ENCODE measurements around the gene ZBTB20.

ZBTB20 gene

GRCh38 chr3:115022835-115023398 lies 124.2 kb downstream of the ZBTB20 start:
- H3K4me3 Mint-ChIP-seq: no peak overlapping the region
- H3K36me3 Mint-ChIP-seq: no peaks in the 10 kb centered on the region
- no peak for ATAC-seq
- H3K9me3 Mint-ChIP-seq: no peaks in the 10 kb centered on the region
- no peak overlapping the region for H3K27ac Mint-ChIP-seq
- no peak for DNase-seq (ENCODE audit: low spot score in 2 of 2)
- peaks cover 6% of the 10 kb centered on the region for H3K4me1 Mint-ChIP-seq

- Mint-ChIP-seq H3K9me3 (no peaks in the 10 kb centered on the region), H3K27ac (no peak overlapping the region), H3K36me3 (no peaks in the 10 kb centered on the region), H3K4me3 (no peak overlapping the region), H3K4me1 (peaks cover 6% of the 10 kb centered on the region)
- no peak for ATAC-seq
- no peak for DNase-seq (ENCODE audit: low spot score in 2 of 2)
These were observed 124.9 kb downstream of the ZBTB20 start for GRCh38 chr3:115022199-115022598.

GRCh38 chr3:115021061-115021460 lies 126.0 kb downstream of the ZBTB20 start:
- no peak for ATAC-seq

GRCh38 chr3:115019900-115020299 lies 127.2 kb downstream of the ZBTB20 start:
- DNase-seq (ENCODE audit: low spot score in 2 of 2) (no peak), ATAC-seq (no peak)
- H3K4me1 Mint-ChIP-seq: peaks cover 6% of the 10 kb centered on the region
- no peak overlapping the region for H3K4me3 Mint-ChIP-seq
- H3K9me3 Mint-ChIP-seq: peaks cover 10% of the 10 kb centered on the region
- no peak overlapping the region for H3K27ac Mint-ChIP-seq
- H3K36me3 Mint-ChIP-seq: no peaks in the 10 kb centered on the region

More at GRCh38 chr3:115021061-115021460, 126.0 kb downstream of the ZBTB20 start:
- Mint-ChIP-seq H3K4me1 (peaks cover 6% of the 10 kb centered on the region), H3K36me3 (no peaks in the 10 kb centered on the region), H3K9me3 (peaks cover 7% of the 10 kb centered on the region), H3K4me3 (no peak overlapping the region), H3K27ac (no peak overlapping the region)
- no peak for DNase-seq (ENCODE audit: low spot score in 2 of 2)

GRCh38 chr3:115018694-115019093 lies 128.4 kb downstream of the ZBTB20 start:
- H3K4me3 Mint-ChIP-seq: no peak overlapping the region
- H3K4me1 Mint-ChIP-seq: peaks cover 6% of the 10 kb centered on the region
- peaks cover 10% of the 10 kb centered on the region for H3K9me3 Mint-ChIP-seq
- no peak overlapping the region for H3K27ac Mint-ChIP-seq
- H3K36me3 Mint-ChIP-seq: no peaks in the 10 kb centered on the region
- ATAC-seq: no peak
- no peak for DNase-seq (ENCODE audit: low spot score in 2 of 2)

GRCh38 chr3:115007966-115008365 lies 139.1 kb downstream of the ZBTB20 start:
- Mint-ChIP-seq H3K36me3 (no peaks in the 10 kb centered on the region), H3K9me3 (peaks cover 12% of the 10 kb centered on the region), H3K4me3 (no peak overlapping the region)

GRCh38 chr3:115004201-115005140 lies 142.6 kb downstream of the ZBTB20 start:
- Mint-ChIP-seq H3K9me3 (no peaks in the 10 kb centered on the region), H3K27ac (no peak overlapping the region), H3K4me1 (peaks cover 6% of the 10 kb centered on the region), H3K4me3 (no peak overlapping the region), H3K36me3 (no peaks in the 10 kb centered on the region)
- DNase-seq (ENCODE audit: low spot score in 2 of 2) (no peak), ATAC-seq (no peak)

More at GRCh38 chr3:115007966-115008365, 139.1 kb downstream of the ZBTB20 start:
- DNase-seq (ENCODE audit: low spot score in 2 of 2) (no peak), ATAC-seq (no peak)
- Mint-ChIP-seq H3K4me1 (peaks cover 6% of the 10 kb centered on the region), H3K27ac (no peak overlapping the region)

GRCh38 chr3:114998971-114999579 lies 148.0 kb downstream of the ZBTB20 start:
- no peak overlapping the region for H3K27ac Mint-ChIP-seq
- ATAC-seq (no peak), DNase-seq (ENCODE audit: low spot score in 2 of 2) (no peak)
- no peak overlapping the region for H3K4me3 Mint-ChIP-seq
- no peaks in the 10 kb centered on the region for H3K36me3 Mint-ChIP-seq
- peaks cover 6% of the 10 kb centered on the region for H3K9me3 Mint-ChIP-seq
- peaks cover 6% of the 10 kb centered on the region for H3K4me1 Mint-ChIP-seq

- peaks cover 6% of the 10 kb centered on the region for H3K4me1 Mint-ChIP-seq
- H3K4me3 Mint-ChIP-seq: no peak overlapping the region
- no peaks in the 10 kb centered on the region for H3K36me3 Mint-ChIP-seq
- ATAC-seq (no peak), DNase-seq (ENCODE audit: low spot score in 2 of 2) (no peak)
- no peak overlapping the region for H3K27ac Mint-ChIP-seq
- H3K9me3 Mint-ChIP-seq: peaks cover 16% of the 10 kb centered on the region
These were observed 152.3 kb downstream of the ZBTB20 start for GRCh38 chr3:114994554-114995341.

GRCh38 chr3:114985776-114986175 lies 161.3 kb downstream of the ZBTB20 start:
- no peak overlapping the region for H3K27ac Mint-ChIP-seq
- no peaks in the 10 kb centered on the region for H3K36me3 Mint-ChIP-seq
- H3K9me3 Mint-ChIP-seq: peaks cover 2% of the 10 kb centered on the region
- DNase-seq (ENCODE audit: low spot score in 2 of 2) (no peak), ATAC-seq (no peak)
- H3K4me1 Mint-ChIP-seq: peaks cover 7% of the 10 kb centered on the region
- H3K4me3 Mint-ChIP-seq: no peak overlapping the region

- Mint-ChIP-seq H3K36me3 (no peaks in the 10 kb centered on the region), H3K9me3 (no peaks in the 10 kb centered on the region), H3K4me3 (no peak overlapping the region), H3K4me1 (peaks cover 7% of the 10 kb centered on the region), H3K27ac (no peak overlapping the region)
- DNase-seq (ENCODE audit: low spot score in 2 of 2) (no peak), ATAC-seq (no peak)
These were observed 163.8 kb downstream of the ZBTB20 start for GRCh38 chr3:114983248-114983647.

GRCh38 chr3:114974387-114974786 lies 172.7 kb downstream of the ZBTB20 start:
- Mint-ChIP-seq H3K9me3 (no peaks in the 10 kb centered on the region), H3K4me1 (no peaks in the 10 kb centered on the region), H3K27ac (no peak overlapping the region), H3K4me3 (no peak overlapping the region), H3K36me3 (peaks cover 5% of the 10 kb centered on the region)
- peak; percentile 94 for ATAC-seq
- no peak for DNase-seq (ENCODE audit: low spot score in 2 of 2)

GRCh38 chr3:114973536-114973935 lies 173.6 kb downstream of the ZBTB20 start:
- Mint-ChIP-seq H3K27ac (no peak overlapping the region), H3K36me3 (peaks cover 5% of the 10 kb centered on the region), H3K9me3 (no peaks in the 10 kb centered on the region), H3K4me3 (no peak overlapping the region), H3K4me1 (no peaks in the 10 kb centered on the region)
- DNase-seq (ENCODE audit: low spot score in 2 of 2): no peak
- ATAC-seq: no peak

- peaks cover 10% of the 10 kb centered on the region for H3K36me3 Mint-ChIP-seq
- no peak overlapping the region for H3K27ac Mint-ChIP-seq
- H3K4me3 Mint-ChIP-seq: no peak overlapping the region
- no peaks in the 10 kb centered on the region for H3K9me3 Mint-ChIP-seq
- DNase-seq (ENCODE audit: low spot score in 2 of 2) (no peak), ATAC-seq (no peak)
- H3K4me1 Mint-ChIP-seq: no peaks in the 10 kb centered on the region
These were observed 179.9 kb downstream of the ZBTB20 start for GRCh38 chr3:114967168-114967567.

- Mint-ChIP-seq H3K4me3 (no peak overlapping the region), H3K9me3 (no peaks in the 10 kb centered on the region), H3K4me1 (no peaks in the 10 kb centered on the region), H3K27ac (no peak overlapping the region), H3K36me3 (peaks cover 5% of the 10 kb centered on the region)
- ATAC-seq (no peak), DNase-seq (ENCODE audit: low spot score in 2 of 2) (no peak)
These were observed 184.9 kb downstream of the ZBTB20 start for GRCh38 chr3:114962189-114962588.
